Coronary artery (tissue), 2 donors: ENCODE measurements around the gene CEMIP.
A peak's percentile ranks its signal among the peaks of the same experiment; 100 is the strongest.
"Not testable (repeated sequence)": the region's sequence is repeated elsewhere in the genome, so short reads cannot be mapped to it uniquely, and the experiment has no call there.

Experiments used
- DNase-seq: peaks from one replicate; pipeline ENCODE4 v3.0.0-alpha.2; 2017; ENCODE audit warnings: low spot score
- H3K27ac ChIP-seq, 2 donors: fragments of 200-600 bp; sonication (generic); one replicate each; pipeline ENCODE4 v1.5.1; 2016 to 2019
- H3K4me3 ChIP-seq: fragments of 200-600 bp; sonication (generic); 2 replicates; pipeline ENCODE4 v1.5.1; 2016; ENCODE audit warnings: mild to moderate bottlenecking, moderate library complexity
- TF ChIP-seq, protein P1 (sequence below): fragments of 200-600 bp; sonication (generic); IDR thresholded peaks from one replicate; pipeline ENCODE4 v1.5.1; 2019; ENCODE audit warnings: antibody characterized with exemption

Gene CEMIP

DNA sequence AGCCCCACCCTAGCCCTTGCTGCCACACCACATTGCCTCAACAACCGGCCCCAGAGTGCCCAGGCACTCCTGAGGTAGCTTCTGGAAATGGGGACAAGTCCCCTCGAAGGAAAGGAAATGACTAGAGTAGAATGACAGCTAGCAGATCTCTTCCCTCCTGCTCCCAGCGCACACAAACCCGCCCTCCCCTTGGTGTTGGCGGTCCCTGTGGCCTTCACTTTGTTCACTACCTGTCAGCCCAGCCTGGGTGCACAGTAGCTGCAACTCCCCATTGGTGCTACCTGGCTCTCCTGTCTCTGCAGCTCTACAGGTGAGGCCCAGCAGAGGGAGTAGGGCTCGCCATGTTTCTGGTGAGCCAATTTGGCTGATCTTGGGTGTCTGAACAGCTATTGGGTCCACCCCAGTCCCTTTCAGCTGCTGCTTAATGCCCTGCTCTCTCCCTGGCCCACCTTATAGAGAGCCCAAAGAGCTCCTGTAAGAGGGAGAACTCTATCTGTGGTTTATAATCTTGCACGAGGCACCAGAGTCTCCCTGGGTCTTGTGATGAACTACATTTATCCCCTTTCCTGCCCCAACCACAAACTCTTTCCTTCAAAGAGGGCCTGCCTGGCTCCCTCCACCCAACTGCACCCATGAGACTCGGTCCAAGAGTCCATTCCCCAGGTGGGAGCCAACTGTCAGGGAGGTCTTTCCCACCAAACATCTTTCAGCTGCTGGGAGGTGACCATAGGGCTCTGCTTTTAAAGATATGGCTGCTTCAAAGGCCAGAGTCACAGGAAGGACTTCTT is 171.3 kb downstream of the CEMIP start:
- Histone ChIP-seq H3K4me3 (no peak overlapping the region), H3K27ac (no peak overlapping the region)
- peak; percentile 49 for DNase-seq
- TF ChIP-seq, protein P1, sequence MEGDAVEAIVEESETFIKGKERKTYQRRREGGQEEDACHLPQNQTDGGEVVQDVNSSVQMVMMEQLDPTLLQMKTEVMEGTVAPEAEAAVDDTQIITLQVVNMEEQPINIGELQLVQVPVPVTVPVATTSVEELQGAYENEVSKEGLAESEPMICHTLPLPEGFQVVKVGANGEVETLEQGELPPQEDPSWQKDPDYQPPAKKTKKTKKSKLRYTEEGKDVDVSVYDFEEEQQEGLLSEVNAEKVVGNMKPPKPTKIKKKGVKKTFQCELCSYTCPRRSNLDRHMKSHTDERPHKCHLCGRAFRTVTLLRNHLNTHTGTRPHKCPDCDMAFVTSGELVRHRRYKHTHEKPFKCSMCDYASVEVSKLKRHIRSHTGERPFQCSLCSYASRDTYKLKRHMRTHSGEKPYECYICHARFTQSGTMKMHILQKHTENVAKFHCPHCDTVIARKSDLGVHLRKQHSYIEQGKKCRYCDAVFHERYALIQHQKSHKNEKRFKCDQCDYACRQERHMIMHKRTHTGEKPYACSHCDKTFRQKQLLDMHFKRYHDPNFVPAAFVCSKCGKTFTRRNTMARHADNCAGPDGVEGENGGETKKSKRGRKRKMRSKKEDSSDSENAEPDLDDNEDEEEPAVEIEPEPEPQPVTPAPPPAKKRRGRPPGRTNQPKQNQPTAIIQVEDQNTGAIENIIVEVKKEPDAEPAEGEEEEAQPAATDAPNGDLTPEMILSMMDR = no peak

DNA sequence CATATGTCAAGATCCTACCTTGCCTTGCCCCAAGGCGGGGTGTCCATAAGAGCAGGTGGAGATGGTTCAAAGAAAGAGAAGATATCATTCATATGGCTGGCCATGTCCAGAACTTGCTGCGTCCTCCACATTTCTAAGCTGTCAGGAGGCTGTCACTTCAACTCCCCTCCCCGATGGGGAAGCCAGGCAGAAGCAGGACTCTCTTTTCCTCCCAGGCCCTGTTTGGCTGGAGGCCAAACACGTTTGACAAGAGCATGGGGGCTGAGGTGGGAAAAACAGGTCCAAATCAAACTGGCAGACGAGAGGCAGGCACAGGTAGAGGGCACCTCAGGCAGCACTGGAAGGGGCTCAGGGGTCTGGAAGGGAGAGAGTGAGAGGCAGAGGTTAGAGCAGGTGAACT is 172.8 kb downstream of the CEMIP start:
- no peak for DNase-seq
- TF ChIP-seq, protein P1 = no peak
- Histone ChIP-seq H3K4me3 (no peak overlapping the region), H3K27ac (no peak overlapping the region)

DNA sequence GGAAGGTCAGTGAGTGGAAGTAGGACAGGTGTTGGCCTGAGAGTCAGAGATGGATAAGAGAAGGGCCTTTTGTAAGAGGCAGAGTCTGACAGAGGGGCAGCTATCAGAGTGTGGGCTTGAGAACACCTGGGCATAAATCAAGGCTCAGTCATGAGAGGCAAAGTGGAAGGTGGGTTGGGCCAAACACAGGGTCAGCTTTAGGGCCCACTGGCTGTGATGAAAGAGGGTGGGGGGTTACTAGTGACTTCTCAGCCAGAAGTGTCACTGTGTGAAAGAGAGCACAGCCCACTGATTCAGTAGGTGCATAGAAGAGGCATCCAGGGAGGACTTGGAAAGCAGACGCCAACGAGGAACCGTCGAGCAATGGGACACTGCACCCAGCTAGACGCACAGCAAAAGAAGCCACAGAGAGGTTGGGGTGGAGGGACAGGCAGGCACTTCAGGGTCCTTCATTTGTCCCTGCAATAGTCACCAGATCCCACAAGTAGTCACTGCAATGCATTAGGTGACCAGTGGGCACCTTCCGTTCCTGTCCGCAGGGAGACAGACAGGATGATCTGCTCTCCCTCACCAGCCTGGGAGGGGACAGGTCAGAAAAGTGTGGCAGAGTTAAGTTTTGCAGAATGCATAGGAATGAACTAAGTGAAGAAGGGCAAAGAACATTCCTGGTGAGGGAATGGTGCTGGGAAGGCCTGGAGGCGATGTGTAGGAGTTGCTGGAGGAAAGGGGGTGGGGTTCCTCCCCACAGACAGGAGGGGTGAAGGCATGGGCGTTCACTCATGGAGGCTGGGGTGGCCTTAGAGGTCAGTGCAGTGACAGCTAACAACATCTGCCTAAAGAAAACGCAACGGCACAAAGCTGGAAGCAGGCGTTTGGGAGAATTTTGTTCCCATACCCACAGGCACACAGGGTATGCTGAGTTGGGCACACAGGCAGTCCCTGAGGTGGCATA is 174.1 kb downstream of the CEMIP start:
- Histone ChIP-seq H3K27ac (no peak overlapping the region), H3K4me3 (no peak overlapping the region)
- DNase-seq = no peak
- TF ChIP-seq, protein P1 = no peak

DNA sequence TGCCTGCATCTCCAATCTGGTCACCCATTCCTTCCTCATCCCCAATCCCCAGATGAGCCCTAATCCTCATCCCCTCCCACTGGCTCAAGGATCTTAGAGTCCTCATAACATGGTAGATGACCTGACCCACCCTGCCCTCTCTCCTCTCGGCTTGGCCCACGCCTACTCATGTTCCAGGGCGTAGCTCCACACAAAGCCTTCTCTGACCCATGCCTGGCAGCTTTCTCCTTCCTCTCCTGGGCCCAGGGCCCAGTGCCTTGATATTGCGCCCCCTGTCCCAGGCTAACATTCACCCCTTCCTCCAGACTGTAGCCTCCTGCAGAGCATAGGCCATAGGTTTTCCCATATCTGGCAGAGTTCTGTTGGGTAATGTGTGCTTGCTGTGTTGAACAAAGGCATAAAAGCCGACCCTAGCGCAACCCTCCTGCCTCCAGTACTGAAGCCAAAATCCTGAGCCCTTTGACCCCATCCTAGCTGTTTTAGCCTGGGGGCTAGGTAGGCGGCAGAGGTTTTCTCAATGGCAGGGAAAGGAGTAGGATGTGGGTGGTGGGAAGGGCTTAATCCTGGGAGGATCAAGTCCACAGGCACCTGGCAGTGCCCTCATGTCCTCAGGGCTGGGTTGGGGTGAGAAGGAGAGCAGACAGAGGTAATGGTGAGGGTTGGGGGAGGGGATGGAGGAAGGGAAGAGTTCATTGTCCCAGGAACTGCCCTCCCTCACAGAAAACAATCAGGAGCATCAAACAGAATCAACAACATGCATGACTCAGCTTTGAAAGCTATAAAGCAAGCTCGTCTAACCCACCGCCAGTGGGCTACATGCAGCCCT is 175.0 kb downstream of the CEMIP start:
- TF ChIP-seq, protein P1 = no peak
- H3K27ac ChIP-seq = no peak overlapping the region
- DNase-seq = no peak
- H3K4me3 ChIP-seq = no peak overlapping the region

DNA sequence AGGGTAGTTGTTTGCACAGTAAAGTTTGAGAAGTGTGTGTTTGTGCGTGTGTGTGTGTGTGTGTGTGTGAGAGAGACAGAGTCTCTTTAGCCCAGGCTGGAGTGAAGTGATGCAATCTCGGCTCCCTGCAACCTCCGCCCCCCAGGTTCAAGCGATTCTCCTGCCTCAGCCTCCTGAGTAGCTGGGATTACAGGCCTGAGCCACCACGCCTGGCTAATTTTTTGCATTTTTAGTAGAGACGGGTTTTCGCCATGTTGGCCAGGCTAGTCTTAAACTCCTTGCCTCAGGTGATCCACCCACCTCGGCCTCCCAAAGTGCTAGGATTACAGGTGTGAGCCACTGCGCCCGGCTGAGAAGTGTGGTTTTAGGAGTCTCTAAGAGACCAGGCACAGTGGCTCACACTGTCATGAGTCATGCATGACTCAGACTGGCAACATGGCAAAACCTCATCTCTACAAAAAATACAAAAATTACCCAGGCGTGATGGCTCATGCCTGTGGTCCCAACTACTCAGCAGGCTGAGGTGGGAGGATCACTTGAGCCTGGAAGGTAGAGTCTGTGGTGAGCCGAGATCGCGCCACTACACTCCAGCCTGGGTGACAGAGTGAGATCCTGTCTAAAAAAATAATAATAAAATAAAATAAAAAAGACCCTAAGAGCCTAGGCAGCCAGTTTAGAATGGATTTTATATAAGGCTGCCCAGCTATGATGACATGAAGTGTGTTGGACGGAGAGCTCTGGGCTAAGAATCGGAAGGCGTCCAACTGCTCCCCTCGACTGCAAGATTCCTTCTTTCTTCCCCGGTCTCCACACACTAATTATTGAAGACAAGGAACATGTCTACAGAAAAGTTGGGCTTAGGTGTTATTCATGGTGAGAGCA is 176.6 kb downstream of the CEMIP start:
- H3K27ac ChIP-seq, DNase-seq, H3K4me3 ChIP-seq: not testable (repeated sequence)

DNA sequence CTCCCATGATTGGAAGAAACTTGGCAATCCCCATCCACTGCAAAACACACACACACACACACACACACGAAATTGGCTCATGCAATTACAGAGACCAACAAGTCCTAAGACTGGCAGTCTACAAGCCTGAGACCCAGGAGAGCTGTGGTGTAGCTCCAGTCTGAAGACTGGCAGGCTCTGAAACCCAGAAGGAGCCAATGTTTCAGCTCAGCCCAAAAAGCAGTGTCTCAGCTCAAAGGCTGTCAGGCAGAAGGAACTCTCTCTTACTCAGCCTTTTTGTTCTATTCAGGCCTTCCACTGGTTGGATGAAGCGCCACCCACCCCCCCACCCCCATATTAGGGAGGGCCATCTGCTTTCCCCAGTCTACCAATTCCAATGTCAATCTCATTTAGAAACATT is 178.4 kb downstream of the CEMIP start:
- TF ChIP-seq, protein P1 = no peak
- Histone ChIP-seq H3K27ac (no peak overlapping the region), H3K4me3 (no peak overlapping the region)
- DNase-seq = no peak
